Measurements from ENCODE around the gene SPSB1. TPM values are rescaled to one million over a fixed set of nuclear protein-coding genes. Genes with fewer than 3 reads are reported as not detected.

The SPSB1 gene
- total RNA-seq, 2 donors from 2014 or later, result 29.0 to 57.1 TPM

DNA sequence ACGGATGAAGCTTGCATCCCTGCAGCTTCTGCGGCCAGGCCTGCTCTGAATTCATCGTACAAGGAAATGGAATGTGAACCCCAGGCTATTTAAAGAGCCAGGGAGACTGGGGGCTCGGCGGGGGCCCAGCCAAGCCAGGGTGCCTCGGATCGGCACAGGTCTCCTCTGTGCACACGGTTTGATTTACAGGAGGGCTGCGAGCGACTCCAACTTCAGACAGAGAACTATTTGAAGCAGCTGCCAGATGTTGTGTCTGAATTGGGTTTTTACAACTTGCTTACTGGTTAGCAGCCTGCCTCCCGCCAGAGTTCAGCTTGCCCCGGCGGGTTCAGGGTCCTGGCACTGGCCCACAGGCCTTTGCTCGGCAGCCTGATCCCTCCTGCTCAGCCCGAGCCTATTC is 83.2 kb downstream of the SPSB1 start:
- Histone ChIP-seq H3K4me3 (no peak overlapping the region), H3K27ac (peak overlapping the region; percentile 62 to 67), H3K9me3 (no peaks in the 10 kb centered on the region), H3K27me3 (replicated peaks; ENCODE audit: insufficient read depth) (no peaks in the 10 kb centered on the region), H3K36me3 (no peaks in the 10 kb centered on the region), H3K4me1 (replicated peaks) (no peaks in the 10 kb centered on the region)
- intact Hi-C loops (cut with DNase I), result loop anchor here (5.0 kb wide), 1 partner anchor 51 kb away; no protein-coding TSS in a partner anchor
- no peak for DNase-seq (ENCODE audit: low spot score)
- WGBS, result 31% methylated on average over 15 of the region's 15 CpGs
- TF ChIP-seq POLR2AphosphoS5 (IDR thresholded peaks at IDR 0.05), result peak; percentile 21
- TF ChIP-seq, protein P1, sequence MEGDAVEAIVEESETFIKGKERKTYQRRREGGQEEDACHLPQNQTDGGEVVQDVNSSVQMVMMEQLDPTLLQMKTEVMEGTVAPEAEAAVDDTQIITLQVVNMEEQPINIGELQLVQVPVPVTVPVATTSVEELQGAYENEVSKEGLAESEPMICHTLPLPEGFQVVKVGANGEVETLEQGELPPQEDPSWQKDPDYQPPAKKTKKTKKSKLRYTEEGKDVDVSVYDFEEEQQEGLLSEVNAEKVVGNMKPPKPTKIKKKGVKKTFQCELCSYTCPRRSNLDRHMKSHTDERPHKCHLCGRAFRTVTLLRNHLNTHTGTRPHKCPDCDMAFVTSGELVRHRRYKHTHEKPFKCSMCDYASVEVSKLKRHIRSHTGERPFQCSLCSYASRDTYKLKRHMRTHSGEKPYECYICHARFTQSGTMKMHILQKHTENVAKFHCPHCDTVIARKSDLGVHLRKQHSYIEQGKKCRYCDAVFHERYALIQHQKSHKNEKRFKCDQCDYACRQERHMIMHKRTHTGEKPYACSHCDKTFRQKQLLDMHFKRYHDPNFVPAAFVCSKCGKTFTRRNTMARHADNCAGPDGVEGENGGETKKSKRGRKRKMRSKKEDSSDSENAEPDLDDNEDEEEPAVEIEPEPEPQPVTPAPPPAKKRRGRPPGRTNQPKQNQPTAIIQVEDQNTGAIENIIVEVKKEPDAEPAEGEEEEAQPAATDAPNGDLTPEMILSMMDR (IDR thresholded peaks at IDR 0.05), result no peak
- no peak for TF ChIP-seq POLR2A (IDR thresholded peaks at IDR 0.05)

DNA sequence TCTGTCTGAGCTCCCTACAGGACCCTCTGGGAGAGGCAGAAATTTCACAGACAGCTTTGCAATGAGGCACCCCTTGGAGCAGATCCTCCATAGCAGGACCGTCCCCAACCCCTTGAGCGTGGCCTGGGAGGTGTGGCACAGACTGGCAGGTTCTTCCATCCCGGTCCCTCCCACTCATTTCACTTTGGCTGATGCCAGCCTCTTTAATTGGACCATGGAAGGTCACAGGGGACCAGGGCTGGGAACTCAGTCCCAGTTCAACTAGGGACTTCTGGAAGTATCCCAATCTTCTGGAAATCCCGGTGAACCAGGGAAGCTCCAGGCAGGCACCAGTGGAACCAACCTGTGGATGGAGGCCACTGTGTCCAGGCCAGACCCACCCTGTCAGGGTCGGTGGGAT is 83.7 kb downstream of the SPSB1 start:
- Histone ChIP-seq H3K4me1 (replicated peaks) (no peaks in the 10 kb centered on the region), H3K9me3 (no peaks in the 10 kb centered on the region), H3K27me3 (replicated peaks; ENCODE audit: insufficient read depth) (no peaks in the 10 kb centered on the region), H3K27ac (peak overlapping the region; percentile 62 to 67), H3K36me3 (no peaks in the 10 kb centered on the region), H3K4me3 (no peak overlapping the region)
- intact Hi-C loops (cut with DNase I), result loop anchor here (5.0 kb wide), 1 partner anchor 51 kb away; no protein-coding TSS in a partner anchor
- WGBS, result 70% methylated on average over 5 of the region's 5 CpGs
- no peak for TF ChIP-seq POLR2AphosphoS5 (IDR thresholded peaks at IDR 0.05)
- TF ChIP-seq POLR2A (IDR thresholded peaks at IDR 0.05), result no peak
- TF ChIP-seq, protein P1 (IDR thresholded peaks at IDR 0.05), result no peak
- no peak for DNase-seq (ENCODE audit: low spot score)

DNA sequence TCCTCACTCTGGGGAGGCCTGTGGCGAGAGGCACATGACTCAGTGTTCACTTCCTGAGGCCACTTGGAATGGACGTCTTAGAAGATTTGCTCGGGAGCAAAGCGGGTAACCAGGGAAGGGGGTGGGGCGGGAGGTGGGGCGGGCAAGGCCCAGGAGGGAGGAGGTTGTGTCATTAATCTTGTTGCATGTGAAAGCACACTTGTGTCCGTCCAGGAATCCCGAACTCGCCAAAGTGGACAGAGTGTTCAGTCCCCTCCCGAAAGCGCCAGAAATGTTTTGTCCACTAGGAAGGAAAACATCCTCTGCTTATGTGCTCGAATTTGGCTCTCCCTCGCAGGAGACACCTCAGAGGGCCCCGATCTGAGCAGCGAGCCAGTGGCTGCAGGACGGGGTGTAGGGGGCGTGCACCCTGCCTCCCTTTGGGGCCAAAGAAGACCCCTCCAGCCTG is 84.2 kb downstream of the SPSB1 start:
- no peaks in the 10 kb centered on the region for H3K36me3 ChIP-seq
- intact Hi-C loops (cut with DNase I), result loop anchor here (5.0 kb wide), 1 partner anchor 50 kb away; no protein-coding TSS in a partner anchor
- no peak overlapping the region for H3K4me3 ChIP-seq
- 70% methylated on average over 16 of the region's 17 CpGs for WGBS
- no peak for DNase-seq (ENCODE audit: low spot score)
- no peaks in the 10 kb centered on the region for H3K4me1 ChIP-seq (replicated peaks)
- no peaks in the 10 kb centered on the region for H3K27me3 ChIP-seq (replicated peaks; ENCODE audit: insufficient read depth)
- TF ChIP-seq, protein P1 (IDR thresholded peaks at IDR 0.05), result peak in 1 of 4 experiments; percentile 6
- peak; percentile 65 for TF ChIP-seq POLR2AphosphoS5 (IDR thresholded peaks at IDR 0.05)
- no peak for TF ChIP-seq POLR2A (IDR thresholded peaks at IDR 0.05)
- no peaks in the 10 kb centered on the region for H3K9me3 ChIP-seq
- H3K27ac ChIP-seq, result peak overlapping the region; percentile 62 to 67

DNA sequence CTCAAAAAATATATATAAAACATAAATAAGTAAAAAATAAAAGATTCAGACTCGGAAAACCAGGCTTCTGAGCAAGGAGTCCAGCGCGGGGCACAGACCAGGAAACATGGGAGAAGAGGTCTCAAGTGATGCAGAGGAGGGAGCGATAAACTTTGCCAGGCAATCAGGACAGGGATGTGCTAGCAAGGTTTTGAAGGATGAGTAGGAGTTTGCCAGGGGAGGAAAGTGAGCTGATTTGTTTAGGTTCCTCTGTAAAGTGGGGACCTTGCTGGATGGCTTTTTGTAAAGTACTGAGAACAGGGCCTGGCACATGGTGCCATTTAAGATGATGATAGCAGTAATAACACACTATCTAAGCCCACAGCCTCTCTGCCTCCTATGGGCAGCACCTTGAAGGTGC is 86.1 kb downstream of the SPSB1 start:
- H3K27me3 ChIP-seq (replicated peaks; ENCODE audit: insufficient read depth), result no peaks in the 10 kb centered on the region
- peaks cover under 1% of the 10 kb centered on the region for H3K4me1 ChIP-seq (replicated peaks)
- WGBS, result 97% methylated on average over 4 of the region's 4 CpGs
- no peaks in the 10 kb centered on the region for H3K36me3 ChIP-seq
- no peaks in the 10 kb centered on the region for H3K9me3 ChIP-seq
- intact Hi-C loops (cut with DNase I), result loop anchor here (5.0 kb wide), 1 partner anchor 48 kb away; no protein-coding TSS in a partner anchor
- H3K27ac ChIP-seq, result no peak overlapping the region
- H3K4me3 ChIP-seq, result no peak overlapping the region
- TF ChIP-seq POLR2AphosphoS5 (IDR thresholded peaks at IDR 0.05), result no peak
- no peak for TF ChIP-seq POLR2A (IDR thresholded peaks at IDR 0.05)
- TF ChIP-seq, protein P1 (IDR thresholded peaks at IDR 0.05), result no peak
- DNase-seq (ENCODE audit: low spot score), result no peak

DNA sequence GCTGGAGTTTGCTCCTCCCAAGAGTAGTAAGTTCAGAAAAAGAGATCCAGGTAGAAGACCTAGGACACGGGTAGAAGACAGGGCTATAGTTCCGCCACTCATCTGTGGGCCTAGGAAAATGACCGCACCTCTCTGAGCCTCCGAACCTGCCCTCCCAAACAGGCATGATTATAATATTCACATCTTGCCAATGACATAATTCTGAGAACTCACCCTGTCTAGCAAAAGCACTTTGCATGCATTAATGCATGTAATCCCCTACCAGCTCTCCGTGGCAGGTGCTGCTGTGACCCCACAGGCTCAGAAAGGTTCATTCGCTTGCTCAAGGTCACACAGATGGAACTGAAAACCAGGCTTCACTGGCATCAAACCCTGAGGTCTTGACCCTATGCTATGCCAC is 88.0 kb downstream of the SPSB1 start:
- TF ChIP-seq, protein P1 (IDR thresholded peaks at IDR 0.05), result no peak
- TF ChIP-seq POLR2A (IDR thresholded peaks at IDR 0.05) (no peak), POLR2AphosphoS5 (IDR thresholded peaks at IDR 0.05) (no peak)
- no peaks in the 10 kb centered on the region for H3K36me3 ChIP-seq
- intact Hi-C loops (cut with DNase I), result loop anchor here (5.0 kb wide), 1 partner anchor 62 kb away; no protein-coding TSS in a partner anchor
- WGBS, result 80% methylated on average over 6 of the region's 6 CpGs
- H3K4me1 ChIP-seq (replicated peaks), result peaks cover 16% of the 10 kb centered on the region
- no peak overlapping the region for H3K4me3 ChIP-seq
- H3K27me3 ChIP-seq (replicated peaks; ENCODE audit: insufficient read depth), result no peaks in the 10 kb centered on the region
- H3K27ac ChIP-seq, result no peak overlapping the region
- no peak for DNase-seq (ENCODE audit: low spot score)
- H3K9me3 ChIP-seq, result no peaks in the 10 kb centered on the region

All from prostate gland (tissue), 2 donors.